Glomerular visceral epithelial cell (primary cell): ENCODE measurements around the gene FAM174B.
A peak's percentile ranks its signal among the peaks of the same experiment; 100 is the strongest.
"Not testable (repeated sequence)": the region's sequence is repeated elsewhere in the genome, so short reads cannot be mapped to it uniquely, and the experiment has no call there.

Experiments used
- DNase-seq: peaks from one replicate; pipeline ENCODE4 v3.0.0-alpha.2; 2016; ENCODE audit errors: extremely low spot score

Gene FAM174B

GRCh38 chr15:92617549-92618520 lies 37.7 kb downstream of the FAM174B start:
- peak; percentile 22 for DNase-seq

- no peak for DNase-seq
Measured at GRCh38 chr15:92616621-92617548, 38.7 kb downstream of the FAM174B start.

GRCh38 chr15:92614791-92615785 lies 40.5 kb downstream of the FAM174B start:
- no peak for DNase-seq

- DNase-seq: no peak
Measured at GRCh38 chr15:92614301-92614700, 41.3 kb downstream of the FAM174B start.

DNA sequence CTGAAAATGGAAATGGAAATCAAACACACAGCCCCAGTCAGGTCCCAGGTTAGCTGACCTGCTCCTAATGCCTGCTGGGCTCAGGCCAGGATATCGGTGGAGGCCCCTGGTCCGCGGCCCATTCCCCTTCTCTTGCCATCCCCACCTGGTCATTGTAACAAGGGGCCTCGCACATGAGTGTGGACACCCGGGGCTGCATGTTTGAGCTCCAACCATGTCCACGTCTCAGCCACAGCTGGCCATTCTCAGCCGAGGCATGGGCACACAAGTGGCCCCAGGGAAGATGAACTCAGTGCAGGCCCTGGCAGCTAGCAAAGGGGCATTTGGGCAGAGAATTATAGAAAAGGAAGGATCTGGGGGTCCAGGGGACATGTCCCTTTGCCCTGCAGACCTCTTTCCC lies 41.7 kb downstream of the FAM174B start:
- DNase-seq: no peak

DNA sequence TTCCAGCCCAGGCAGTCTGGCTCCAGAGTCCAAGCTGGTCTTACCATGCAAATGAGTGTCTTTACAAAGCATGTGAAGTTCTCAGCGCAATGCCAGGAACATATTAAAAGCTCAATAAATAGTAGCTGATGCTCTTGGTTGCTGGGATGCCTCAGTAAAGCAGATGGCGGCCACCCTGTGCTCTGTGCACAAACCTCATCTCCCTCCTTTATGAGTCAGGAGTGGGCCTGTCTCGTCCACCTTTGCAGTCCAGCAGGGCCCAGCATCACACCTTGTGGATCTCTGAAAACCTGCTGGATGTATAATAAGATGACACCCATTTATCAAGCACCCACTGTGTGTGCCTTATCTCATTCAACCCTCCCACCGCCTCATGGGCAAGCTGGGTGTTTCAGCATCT lies 42.7 kb downstream of the FAM174B start:
- no peak for DNase-seq

- DNase-seq: no peak
Measured at GRCh38 chr15:92611995-92612745, 43.4 kb downstream of the FAM174B start.

DNA sequence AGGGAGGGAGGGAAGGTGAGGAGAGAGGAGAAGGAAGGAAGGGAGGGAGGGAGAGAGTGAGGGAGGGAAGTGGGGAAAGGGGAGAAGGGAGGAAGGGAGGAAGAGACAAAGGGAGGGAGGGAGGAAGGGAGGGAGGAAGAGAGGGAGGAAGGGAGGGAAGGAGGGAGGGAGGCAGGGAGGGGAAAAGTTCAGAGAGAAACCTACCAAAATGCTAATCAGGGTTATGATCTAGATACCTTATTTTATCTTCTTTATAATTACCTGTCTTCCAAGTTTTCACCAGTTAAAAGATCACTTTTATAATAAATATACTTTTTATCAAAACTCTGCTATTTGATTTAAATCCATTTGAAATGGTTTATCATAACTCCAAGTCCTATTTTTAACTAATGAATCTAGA lies 44.4 kb downstream of the FAM174B start:
- DNase-seq: no peak

DNA sequence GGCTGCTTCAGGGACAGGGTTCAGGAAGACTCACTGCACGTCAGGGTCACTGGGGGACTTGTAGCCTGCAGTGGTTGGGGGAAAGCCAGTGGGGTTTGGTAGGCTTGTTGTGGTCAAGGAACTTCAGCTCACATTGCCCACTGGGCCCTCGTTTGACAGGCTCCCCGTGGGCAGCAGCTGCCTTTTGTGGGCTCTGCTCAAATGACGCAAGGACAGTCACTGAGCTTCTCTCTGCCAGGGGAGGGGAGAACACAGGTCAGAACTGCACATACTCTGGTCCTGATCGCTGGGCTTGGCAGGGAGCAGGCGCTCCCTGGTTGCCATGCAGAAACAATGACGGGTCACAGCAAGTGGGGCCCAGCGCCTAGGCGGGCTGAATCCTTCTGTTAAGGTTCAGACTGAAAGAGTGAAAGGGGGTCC lies 45.5 kb downstream of the FAM174B start:
- no peak for DNase-seq

DNA sequence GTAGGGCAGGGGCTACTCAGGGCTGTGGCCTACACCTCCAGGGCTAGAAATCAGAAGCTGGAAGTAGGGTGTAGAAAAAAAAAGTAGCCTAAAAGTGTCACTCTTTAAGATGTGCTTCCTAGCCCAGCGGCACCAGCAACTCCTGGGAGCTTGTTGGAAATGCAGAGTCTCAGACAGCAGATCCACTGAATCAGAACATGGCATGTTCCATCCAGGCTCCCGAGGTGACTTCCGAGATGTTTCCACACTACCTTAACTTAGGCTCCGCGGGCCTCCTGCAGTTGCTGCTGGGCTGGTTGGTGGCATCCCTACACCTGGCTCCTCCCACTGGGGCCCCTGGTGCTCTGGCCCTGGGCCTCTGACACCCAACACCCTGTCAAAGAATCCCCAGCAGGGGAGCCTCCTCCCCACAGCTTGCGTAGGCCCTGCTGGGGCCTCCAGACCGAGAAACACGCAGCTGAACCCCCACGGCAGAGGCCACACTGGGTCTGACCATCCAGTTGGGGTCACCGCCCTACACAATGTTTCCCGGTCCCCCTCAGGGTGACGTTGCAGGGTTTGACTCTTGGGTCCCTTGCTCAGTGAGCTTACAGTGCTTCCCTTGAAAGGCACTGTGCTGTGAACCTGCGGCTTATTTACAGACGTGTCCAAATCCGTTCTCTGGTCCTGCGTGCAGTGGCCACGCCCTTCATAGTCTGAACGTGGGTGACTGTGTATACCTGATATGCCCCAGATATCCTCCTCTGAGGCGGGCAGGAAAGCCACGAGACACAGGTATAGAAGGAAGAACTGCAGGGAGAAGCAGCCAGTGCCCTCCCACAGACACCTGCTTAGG lies 46.5 kb downstream of the FAM174B start:
- no peak for DNase-seq

- not testable (repeated sequence) for DNase-seq
Measured at GRCh38 chr15:92606836-92607150, 48.8 kb downstream of the FAM174B start.

DNA sequence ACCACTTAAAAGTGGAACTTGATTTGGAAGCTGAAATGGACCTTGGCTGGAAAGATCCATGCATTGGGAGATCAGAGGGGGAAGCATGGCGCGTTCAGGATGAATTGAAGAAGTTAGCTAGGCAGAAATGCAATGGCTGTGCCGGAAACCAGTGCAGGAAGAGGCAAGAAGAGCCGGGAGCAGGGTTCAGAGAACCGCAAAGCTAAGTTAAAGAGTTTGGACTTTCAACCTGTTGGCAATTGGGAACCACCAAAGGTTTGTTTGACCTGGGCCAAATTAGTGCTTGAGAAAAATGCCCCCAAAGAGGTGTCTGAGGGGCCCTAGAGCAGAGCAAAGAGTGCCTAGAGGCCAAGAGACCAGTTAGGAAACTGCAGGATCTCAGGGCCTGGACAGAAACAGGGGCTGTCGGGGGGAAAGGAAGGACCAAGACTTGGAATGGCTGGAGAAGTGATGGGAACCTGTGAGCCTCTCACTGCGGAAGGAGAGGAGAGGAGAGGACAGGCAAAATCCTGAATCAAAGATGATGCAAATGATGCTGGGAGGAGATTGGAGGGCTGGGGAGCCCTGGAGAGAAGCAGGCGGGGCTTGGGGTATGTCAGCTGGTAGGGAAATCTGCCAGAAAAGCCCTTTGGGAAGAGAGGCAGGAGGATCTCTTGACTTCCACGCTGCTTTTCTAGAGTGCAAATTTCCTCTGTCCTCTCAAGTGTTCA lies 49.3 kb downstream of the FAM174B start:
- no peak for DNase-seq

GRCh38 chr15:92605225-92605944 lies 50.2 kb downstream of the FAM174B start:
- no peak for DNase-seq

- no peak for DNase-seq
Measured at GRCh38 chr15:92603743-92604470, 51.7 kb downstream of the FAM174B start.

DNA sequence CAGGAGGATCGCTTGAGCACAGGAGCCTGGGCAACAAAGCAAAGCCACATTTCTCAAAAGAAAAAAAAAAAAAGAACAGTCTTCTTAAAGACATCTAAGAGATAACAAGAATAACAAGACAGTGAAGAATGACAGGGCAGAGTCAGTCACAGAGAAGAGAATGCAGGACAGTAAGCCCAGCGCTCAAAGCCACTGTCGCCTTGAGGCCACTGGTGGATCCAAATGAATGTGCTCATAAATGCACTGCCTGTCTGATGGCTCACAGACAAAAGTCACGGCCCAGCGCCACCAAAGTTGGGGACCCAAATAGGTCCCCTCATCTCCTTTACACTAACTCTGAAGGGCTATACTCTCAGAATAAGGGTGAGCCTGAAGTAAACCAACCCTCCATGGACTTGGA lies 52.3 kb downstream of the FAM174B start:
- no peak for DNase-seq

DNA sequence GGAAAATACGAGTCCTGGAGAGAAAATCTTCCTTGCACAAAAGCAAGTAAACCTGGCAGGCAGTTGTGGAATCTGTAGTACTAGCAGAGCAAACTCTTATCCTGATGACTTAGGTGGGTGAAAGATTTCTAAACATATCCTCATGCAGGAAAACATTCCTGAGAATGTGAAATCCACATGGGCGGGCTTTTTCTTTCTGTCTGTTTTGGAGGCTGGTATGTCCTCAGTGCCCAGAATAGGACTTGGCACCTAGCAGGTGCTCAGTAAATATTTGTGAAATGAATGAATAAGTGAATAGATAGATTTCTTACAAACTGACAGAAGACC lies 53.3 kb downstream of the FAM174B start:
- no peak for DNase-seq

- no peak for DNase-seq
Measured at GRCh38 chr15:92601592-92602266, 53.8 kb downstream of the FAM174B start.
